COR-L47 (cell line): ENCODE results near the gene RFWD3.
"Not testable (repeated sequence)": the region's sequence is repeated elsewhere in the genome, so short reads cannot be mapped to it uniquely, and the experiment has no call there.

Experiments
- DNase-seq: peaks from one replicate; lab custom pipeline; 2025; lab: John Stamatoyannopoulos, UW

RFWD3 gene

GRCh38 chr16:74661064-74661463, 5.6 kb downstream of the RFWD3 start:
- DNase-seq = no peak

DNA sequence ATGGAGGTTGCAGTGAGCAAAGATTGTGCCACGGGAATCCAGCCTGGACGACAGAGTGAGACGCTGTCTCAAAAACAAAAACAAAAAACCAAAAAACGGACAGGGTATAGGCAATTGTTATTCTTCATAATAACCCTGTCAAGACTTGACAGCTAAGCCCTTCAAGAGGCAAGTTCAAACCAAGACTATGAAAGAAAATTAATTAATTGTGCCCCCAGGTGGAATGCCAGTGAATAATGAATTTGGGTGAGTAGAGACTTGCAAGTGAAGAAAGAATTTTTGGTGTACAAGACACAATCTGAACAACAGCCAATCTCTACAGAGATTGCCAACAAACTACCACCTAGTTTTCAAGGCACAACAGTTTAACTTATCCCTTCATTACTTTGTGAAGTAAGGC, 6.3 kb downstream of the RFWD3 start:
- no peak for DNase-seq

GRCh38 chr16:74659041-74659440, 7.6 kb downstream of the RFWD3 start:
- no peak for DNase-seq

GRCh38 chr16:74657870-74658642, 8.6 kb downstream of the RFWD3 start:
- DNase-seq = no peak

DNA sequence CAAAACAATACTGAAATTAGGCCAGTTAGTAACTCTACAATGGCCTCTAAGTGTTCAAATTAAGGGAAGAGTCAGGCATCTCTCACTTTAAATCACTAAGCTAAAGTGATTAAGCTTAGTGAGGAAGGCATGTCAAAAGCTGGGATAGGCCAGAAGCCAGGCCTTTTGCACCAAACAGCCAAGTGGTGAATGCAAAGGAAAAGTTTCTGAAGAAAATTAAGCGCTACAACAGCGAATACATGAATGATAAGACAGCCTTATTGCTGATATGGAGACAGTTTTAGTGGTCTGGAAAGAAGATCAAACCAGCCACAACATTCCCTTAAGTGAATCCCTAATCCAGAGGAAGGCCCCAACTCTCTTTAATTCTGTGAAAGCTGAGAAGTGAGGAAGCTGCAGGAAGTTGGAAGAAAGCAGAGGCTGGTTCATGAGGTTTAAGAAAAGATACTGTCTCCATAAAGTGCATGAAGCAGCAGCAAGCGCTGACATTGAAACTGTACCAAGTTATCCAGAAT, 12.1 kb downstream of the RFWD3 start:
- no peak for DNase-seq

DNA sequence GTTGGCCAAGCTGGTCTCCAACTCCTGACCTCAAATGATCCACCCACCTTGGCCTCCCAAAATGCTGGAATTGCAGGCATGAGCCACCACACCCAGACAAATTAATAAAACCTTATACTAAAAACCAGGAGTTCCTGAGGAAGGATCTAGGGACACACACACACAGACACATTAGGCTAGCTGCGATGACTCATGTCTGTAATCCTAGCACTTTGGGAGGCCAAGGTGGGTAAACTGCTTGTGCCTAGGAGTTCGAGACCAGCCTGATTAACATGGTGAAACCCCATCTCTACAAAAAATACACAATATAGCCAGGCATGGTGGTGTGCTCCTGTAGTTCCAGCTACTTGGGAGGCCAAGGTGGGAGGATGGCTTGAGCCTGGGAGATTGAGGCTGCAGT, 13.8 kb downstream of the RFWD3 start:
- not testable (repeated sequence) for DNase-seq

DNA sequence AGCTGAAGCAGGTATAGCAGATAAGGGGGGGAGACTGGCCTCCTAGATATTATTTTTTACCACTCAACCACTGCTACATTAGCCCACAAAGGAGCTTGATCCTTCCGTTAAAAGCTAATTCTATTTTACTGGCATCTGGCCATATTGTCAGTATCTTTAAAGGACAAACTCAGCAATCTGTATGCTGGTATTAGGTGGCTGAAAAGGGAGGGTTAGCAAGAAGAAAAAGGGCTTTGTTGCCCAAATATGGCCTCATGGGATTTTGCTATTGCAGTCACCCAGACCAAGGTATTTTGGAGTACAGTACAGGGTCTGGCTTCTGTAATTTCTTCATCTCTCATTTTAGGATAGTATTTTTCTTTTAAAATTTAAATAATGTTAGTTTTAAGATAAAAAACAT, 14.4 kb downstream of the RFWD3 start:
- DNase-seq = no peak

DNA sequence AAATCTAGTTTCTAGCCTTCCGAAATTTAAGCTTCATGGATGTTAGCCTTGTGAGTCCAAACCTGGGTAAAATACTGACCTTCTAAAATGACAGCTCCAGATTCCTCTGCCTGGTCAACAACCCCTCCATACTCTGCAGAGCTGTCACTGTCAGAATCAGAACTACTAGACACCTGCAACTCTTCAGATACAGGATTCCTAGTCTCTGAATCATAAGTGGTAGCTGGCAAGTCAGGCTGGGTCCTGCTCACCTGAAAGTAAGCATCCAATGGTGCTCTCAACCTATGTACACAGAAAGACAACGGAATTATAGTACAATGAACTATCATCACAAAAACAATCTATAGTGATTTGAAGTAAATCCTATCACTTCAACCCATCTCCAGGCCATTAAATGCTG, 14.8 kb downstream of the RFWD3 start:
- no peak for DNase-seq

DNA sequence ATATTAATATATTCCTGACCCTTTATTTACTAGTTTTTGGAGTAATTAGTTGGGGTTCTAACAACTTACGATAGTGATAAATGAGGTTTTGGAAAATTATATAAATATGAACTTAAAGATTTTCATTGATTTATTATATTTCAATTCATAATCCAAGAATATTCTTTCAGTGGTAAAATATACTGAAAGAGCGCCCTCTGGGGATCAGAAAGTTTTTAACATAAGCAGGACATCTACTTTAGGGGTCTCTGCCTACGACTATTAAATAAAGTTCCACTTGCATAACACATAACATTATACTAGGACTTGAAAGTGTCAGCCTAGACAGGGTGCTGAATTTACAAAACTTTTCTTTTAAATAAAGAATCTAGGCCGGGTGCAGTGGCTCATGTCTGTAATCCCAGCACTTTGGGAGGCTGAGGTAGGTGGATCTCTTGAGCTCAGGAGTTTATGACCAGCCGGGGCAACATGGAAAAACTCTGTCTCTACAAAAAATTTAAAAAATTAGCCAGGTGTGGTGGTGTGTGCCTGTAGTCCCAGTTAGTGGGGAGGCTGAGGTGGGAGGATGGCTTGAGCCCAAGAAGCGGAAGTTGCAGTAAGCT, 15.6 kb downstream of the RFWD3 start:
- DNase-seq = no peak

- no peak for DNase-seq
Observed at GRCh38 chr16:74649839-74650504, 16.7 kb downstream of the RFWD3 start.

DNA sequence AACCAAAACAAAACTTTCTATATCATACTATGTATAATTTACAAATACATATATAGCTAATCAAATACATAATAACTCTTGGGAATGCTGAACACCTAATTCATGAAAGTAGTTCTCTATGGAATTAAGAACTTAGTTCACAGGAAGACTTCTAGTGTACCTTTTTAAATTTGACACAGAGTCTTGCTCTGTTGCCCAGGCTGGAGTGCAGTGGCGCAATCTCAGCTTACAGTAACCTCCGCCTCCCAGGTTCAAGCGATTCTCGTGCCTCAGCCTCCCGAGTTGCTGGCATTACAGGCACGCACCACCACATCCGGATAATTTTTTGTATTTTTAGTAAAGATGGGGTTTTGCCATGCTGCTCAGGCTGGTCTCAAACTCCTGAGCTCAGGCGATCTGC, 24.7 kb downstream of the RFWD3 start:
- no peak for DNase-seq

- no peak for DNase-seq
Observed at GRCh38 chr16:74637742-74638453, 28.8 kb downstream of the RFWD3 start.

DNA sequence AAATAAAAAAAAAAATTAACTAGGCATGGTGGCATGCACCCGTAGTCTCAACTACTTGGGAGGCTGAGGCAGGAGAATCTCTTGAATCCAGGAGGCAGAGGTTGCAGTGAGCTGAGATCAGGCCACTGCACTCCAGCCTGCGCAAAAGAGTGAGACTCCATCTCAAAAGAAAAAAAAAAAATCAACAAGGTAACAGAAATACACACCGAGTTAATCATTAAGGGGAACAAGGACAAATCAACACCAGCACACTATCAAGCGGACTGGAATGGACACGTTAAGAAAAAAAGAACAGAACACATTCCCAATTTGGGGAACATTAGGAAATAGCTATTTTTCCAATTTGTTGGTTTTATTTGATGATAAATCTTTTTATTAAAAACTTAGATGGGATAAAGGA, 31.4 kb downstream of the RFWD3 start:
- DNase-seq = no peak

DNA sequence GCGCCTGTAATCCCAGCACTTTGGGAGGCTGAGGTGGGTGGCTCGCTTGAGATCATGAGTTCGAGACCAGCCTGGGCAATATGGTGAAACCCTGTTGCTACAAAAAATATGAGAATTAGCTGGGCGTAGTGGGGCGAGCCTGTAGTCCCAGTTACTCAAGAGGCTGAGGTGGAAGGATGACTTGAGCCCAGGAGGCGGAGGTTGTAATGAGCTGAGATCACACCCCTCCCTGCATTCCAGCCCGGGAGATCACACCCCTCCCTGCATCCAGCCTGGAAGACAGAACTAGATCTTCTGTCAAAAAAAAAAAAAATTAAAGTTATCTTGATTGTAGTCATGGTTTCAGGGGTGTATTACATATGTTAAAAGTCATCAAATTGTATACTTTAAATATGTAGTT, 33.0 kb downstream of the RFWD3 start:
- no peak for DNase-seq

GRCh38 chr16:74627506-74628220, 39.0 kb downstream of the RFWD3 start:
- no peak for DNase-seq

- DNase-seq = no peak
Observed at GRCh38 chr16:74626741-74627416, 39.8 kb downstream of the RFWD3 start.

GRCh38 chr16:74625500-74626350, 41.0 kb downstream of the RFWD3 start:
- DNase-seq = no peak

- DNase-seq = no peak
Observed at GRCh38 chr16:74623839-74624235, 42.8 kb downstream of the RFWD3 start.

- DNase-seq = peak; percentile 17
Observed at GRCh38 chr16:74623214-74623838, 43.4 kb downstream of the RFWD3 start.

DNA sequence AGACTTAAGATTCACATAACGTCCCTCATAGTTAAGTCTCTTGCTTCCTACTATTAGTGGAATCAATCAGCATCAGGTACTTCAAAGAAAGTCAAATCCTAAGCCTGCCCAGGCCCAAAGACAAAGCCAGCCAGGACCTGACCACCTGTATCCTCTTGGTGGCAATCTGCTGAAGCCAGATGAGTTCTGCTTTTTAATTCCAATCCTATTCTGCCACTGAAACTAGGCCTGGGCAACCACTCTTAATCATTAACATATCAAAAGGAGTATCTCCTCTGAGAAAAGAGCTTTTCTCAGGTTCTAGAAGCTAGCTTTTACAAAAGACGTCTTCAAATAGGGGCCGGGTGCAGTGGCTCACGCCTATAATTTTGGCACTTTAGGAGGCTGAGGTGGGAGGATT, 44.7 kb downstream of the RFWD3 start:
- no peak for DNase-seq
